ENCODE data around the gene TMEM169. TPM values are rescaled to one million over a fixed set of nuclear protein-coding genes. Genes with fewer than 3 reads are reported as not detected.

TMEM169 gene
- total and polyA plus RNA-seq, 2 of the 13 experiments (the other 11 are each of a cell fraction or from before 2014, with no cell fraction given), result 1.5 to 4.5 TPM

GRCh38 chr2:216108967-216109921 is 27.5 kb downstream of the TMEM169 start, which contains the start of gene XRCC5 (continued):
- TF ChIP-seq E2F2 (CRISPR knock-in tag; IDR thresholded peaks at IDR 0.05; ENCODE audit: borderline replicate concordance) (peak; percentile 94; the same call in 1 of the 2 replicates), ZNF143 (CRISPR knock-in tag; IDR thresholded peaks at IDR 0.05) (peak; percentile 58), ZFP91 (CRISPR knock-in tag; IDR thresholded peaks at IDR 0.05; ENCODE audit: borderline replicate concordance) (peak; percentile 92), ETS1 (CRISPR knock-in tag; IDR thresholded peaks at IDR 0.05) (no peak), SRSF4 (IDR thresholded peaks at IDR 0.05; ENCODE audit: low read depth, low read length, poor library complexity, severe bottlenecking) (no peak), USF2 (IDR thresholded peaks at IDR 0.05; ENCODE audit: low read depth, low read length) (no peak), USF2 (CRISPR knock-in tag; IDR thresholded peaks at IDR 0.05; ENCODE audit: borderline replicate concordance) (no peak; the same call in 1 of the 2 replicates), SALL2 (CRISPR knock-in tag; IDR thresholded peaks at IDR 0.05) (peak; percentile 94), ARNTL (CRISPR knock-in tag; IDR thresholded peaks at IDR 0.05) (peak; percentile 52; the same call in 1 of the 2 replicates), TIGD3 (CRISPR knock-in tag; IDR thresholded peaks at IDR 0.05; ENCODE audit: borderline replicate concordance) (peak; percentile 51; the same call in 1 of the 2 replicates), HDAC1 (CRISPR knock-in tag; IDR thresholded peaks at IDR 0.05) (peak; percentile 97), ZNF615 (CRISPR knock-in tag; IDR thresholded peaks at IDR 0.05; ENCODE audit: borderline replicate concordance) (no peak), HBP1 (CRISPR knock-in tag; IDR thresholded peaks at IDR 0.05; ENCODE audit: low read depth) (peak; percentile 92; the same call in 1 of the 2 replicates), ZBTB46 (CRISPR knock-in tag; IDR thresholded peaks at IDR 0.05; ENCODE audit: borderline replicate concordance) (no peak), TCF12 (IDR thresholded peaks at IDR 0.05) (no peak), TCF12 (CRISPR knock-in tag; IDR thresholded peaks at IDR 0.05) (no peak)
